ELR (cell line): ENCODE measurements around the gene RPL13A.
"Not testable (repeated sequence)": the region's sequence is repeated elsewhere in the genome, so short reads cannot be mapped to it uniquely, and the experiment has no call there.

Source experiments
- DNase-seq: peaks from one replicate; pipeline ENCODE4 v3.0.0-alpha.2; 2015; ENCODE audit warnings: low read depth

RPL13A gene

DNA sequence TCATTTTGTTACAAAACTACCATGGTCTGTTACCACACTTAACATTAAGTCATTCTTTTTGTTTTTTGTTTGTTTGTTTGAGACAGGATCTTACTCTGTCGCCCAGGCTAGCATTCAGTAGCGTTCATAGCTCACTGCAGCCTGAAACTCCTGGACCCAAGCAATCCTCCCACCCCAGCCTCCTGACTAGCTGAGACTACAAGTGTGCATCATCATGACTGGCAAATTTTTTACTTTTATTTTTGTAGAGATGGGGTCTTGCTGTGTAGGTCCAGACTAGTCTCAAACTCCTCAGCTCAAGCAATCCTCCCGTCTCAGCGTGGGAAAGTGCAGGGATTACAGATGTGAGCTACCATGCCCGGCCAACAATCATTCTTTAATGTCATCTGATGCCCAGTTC, 31.1 kb upstream of the RPL13A start:
- no peak for DNase-seq

DNA sequence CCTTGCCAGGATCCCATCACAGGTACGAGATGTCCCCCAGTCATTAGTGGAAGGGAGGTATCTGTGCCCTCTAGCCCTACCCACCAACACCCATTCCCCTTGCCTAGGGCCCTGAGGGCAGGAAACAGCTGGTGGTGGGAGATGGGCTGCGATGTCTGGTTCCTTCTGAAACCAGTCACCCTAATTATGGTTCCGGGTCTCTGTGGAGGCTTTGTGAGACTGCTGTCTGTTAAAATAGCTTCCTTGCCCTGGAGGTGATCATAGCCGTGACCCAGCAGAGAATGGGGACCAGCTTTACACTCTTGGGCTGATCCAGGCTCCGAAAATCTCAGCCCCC, 28.9 kb upstream of the RPL13A start:
- no peak for DNase-seq

DNA sequence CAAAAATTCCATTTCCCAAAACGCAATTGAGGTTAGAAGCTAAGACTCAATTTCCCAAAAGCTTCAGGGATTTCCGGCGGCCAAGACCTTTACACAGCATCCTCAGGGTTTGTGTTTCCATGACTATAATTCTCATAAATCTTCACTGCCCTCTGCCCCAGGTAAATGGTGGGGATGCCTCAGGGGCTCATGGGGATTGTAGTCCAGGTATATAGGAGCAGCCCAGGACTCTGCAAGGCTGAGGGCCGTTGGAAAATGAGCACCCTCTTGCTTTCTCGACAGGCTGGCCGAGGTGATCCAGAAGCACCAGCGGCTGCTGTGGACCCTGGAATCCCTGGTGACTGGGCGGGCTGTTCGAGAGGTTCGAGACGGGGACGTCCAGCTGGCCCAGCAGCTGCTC, 28.0 kb upstream of the RPL13A start:
- no peak for DNase-seq

DNA sequence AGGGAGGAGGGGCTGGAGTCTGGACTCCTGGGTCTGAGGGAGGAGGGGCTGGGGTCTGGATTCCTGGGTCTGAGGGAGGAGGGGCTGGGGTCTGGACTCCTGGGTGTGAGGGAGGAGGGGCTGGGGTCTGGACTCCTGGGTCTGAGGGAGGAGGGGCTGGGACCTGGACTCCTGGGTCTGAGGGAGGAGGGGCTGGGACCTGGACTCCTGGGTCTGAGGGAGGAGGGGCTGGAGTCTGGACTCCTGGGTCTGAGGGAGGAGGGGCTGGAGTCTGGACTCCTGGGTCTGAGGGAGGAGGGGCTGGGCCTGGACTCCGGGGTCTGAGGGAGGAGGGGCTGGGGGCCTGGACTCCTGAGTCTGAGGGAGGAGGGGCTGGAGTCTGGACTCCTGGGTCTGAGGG, 26.3 kb upstream of the RPL13A start:
- not testable (repeated sequence) for DNase-seq

DNA sequence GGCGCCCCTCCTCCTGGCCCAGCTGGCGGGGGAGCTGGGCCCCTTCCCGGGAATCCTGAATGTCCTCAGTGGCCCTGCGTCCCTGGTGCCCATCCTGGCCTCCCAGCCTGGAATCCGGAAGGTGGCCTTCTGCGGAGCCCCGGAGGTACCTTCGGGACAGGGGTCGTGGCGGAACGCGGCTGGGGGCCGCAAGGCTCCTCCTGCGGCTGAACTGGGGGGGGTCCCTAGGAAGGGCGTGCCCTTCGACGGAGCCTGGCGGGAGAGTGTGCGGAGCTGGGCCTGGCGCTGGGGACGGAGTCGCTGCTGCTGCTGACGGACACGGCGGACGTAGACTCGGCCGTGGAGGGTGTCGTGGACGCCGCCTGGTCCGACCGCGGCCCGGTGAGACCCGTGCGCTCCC, 25.8 kb upstream of the RPL13A start:
- no peak for DNase-seq

DNA sequence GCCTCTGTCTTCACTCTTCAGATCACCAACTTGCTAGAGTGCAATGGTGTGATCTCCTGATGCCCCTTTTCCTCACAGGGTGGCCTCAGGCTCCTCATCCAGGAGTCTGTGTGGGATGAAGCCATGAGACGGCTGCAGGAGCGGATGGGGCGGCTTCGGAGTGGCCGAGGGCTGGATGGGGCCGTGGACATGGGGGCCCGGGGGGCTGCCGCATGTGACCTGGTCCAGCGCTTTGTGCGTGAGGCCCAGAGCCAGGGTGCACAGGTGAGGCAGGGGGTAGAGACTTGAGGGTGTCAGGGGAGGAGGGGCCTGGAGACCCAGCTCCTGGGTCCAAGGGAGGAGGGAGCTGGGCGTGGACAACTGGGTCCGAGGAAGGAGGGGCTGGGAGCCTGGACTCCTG, 24.9 kb upstream of the RPL13A start:
- DNase-seq, result no peak

DNA sequence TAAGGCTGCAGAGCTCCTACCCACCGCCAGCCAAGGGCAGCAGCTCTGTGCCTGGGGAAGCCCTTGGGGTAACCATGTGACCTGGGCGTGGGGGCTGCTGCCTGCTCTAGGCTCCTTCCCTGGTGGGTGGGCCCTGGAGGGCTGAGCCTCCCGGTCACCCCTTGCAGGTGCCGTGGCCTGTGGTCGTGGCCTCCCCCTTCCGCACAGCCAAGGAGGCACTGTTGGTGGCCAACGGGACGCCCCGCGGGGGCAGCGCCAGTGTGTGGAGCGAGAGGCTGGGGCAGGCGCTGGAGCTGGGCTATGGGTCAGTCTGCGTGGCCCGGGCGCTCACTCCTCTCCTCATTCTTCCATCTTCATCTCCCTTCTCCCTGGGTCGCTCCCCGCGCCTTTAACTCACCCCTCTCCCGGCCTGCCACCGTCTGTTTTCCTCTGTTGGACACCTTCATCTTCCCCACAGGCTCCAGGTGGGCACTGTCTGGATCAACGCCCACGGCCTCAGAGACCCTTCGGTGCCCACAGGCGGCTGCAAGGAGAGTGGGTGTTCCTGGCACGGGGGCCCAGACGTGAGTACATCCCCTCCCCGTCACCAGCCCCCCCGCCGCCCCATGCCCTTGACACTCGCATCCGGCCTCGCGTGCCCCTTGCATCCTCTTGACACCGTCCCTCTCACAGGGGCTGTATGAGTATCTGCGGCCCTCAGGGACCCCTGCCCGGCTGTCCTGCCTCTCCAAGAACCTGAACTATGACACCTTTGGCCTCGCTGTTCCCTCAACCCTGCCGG, 23.3 kb upstream of the RPL13A start:
- no peak for DNase-seq

DNA sequence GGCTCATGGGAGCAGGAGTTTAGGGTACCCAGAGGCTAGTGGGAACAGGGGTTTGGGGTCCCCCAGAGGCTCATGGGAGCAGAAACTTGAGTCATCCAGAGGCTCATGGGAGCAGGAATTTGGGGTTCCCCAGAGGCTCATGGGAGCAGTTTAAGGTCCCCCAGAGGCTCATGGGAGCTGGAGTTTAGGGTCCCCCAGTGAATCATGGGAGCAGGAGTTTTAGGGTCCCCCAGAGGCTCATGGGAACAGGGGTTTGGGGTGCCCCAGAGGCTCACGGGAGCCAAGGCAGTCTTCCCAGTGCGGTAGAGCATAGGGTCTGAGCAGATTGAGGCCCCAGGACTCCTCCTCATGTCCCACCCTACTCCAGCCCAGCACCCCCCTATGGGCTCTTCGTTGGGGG, 22.0 kb upstream of the RPL13A start:
- no peak for DNase-seq

DNA sequence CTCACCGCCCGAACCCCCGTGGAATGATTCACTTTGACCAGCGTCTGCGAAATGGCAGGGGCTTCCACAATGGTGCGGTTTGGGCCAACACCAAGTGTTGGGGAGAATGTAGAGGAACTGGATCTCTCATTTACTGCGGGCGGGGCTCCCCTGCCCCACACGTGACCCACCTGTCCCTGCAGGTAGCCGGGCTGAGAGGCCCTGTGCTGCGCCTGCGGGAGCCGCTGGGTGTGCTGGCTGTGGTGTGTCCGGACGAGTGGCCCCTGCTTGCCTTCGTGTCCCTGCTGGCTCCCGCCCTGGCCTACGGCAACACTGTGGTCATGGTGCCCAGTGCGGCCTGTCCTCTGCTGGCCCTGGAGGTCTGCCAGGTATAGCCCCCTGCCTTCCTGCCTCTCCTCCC, 19.2 kb upstream of the RPL13A start:
- no peak for DNase-seq

DNA sequence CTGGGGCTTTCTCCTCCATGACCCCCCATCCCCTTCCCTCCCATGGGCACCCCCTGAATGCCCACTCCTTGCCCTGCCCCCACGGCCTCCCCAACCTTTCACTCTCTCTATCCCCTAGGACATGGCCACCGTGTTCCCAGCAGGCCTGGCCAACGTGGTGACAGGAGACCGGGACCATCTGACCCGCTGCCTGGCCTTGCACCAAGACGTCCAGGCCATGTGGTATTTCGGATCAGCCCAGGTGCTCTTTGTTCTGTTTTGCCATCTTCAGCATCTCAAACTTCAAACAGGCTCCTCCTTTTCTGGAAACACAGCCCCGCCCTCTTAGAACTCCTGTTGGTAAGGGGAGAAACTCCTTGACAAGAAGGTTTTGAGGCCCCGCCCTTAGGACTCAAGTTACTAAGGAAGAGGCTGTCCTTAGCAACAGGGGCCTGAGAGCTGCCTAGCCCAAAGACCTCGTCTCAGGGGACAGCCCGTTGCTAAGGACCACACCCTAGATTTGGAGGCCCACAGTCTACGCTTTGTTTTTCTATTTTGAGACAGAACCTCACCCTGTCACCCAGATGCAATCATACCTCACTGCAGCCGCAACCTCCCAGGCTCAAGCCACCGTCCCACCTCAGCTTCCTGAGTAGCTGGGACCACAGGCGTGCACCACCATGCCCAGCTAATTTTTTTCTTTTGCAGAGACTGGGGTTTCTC, 18.5 kb upstream of the RPL13A start:
- peak; percentile 51 for DNase-seq

DNA sequence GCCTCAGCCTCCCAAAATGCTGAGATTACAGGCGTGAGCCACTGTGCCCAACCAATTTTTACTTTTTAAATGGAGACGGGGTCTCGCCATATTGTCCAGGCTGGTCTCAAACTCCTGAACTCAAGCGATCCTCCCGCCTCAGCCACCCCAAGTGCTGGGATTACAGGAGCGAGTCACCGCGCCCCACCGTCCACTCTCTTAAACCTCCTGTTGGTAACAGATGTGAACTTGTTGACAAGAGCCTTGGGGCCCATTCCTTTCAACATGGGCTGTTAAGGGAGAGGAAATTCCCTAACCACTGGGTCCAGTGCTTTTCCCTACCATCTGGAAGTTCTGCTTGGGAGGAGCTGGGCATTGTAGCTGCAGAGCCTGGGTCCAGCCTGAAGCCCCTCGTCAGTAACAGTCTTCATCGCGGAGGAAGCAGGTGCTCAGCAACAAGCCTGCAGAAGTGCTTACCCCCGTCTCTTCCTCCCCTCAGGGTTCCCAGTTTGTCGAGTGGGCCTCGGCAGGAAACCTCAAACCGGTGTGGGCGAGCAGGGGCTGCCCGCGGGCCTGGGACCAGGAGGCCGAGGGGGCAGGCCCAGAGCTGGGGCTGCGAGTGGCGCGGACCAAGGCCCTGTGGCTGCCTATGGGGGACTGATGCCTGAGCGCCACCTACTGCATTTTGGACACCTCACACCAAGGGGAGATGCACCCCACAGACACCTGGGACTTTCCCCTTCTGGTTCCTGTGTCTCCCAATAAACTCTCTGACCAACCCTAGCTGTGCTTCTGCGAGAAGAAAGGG, 17.4 kb upstream of the RPL13A start:
- no peak for DNase-seq

DNA sequence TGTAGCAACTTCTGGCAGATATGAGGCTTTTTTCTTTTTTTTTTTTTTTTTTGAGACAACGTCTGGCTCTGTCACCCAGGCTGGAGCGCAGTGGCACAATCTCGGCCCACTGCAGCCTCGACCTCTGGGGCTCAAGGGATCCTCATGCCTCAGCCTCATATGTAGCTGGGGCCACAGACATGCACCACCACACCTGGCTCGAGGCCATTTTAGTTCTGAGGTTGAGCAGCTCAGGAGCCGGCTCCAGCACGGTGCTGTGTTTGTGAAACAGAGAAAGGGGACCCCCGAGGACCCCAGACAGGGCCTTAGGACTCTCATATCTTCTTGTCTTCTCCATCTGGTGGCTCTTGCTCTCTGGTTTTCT, 16.8 kb upstream of the RPL13A start:
- DNase-seq, result no peak

DNA sequence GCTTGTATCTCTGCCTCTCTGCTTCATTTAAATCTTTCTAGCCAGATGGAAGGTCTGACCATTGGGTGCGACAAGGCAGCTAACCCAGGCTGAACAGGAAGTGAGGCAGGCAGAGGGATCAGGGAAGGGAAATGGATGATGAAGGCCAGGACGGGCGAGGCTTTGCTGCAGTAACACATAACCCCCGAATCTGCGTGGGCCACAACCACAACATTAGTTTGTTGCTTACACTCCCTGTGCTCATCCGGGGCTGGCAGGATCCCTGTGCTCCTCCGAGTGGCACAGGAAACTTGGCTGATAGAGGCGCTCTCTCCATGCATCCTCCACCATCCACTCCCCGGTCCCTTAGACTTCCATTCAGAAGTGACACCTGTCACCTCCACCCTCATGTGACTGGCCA, 14.5 kb upstream of the RPL13A start:
- DNase-seq, result no peak

DNA sequence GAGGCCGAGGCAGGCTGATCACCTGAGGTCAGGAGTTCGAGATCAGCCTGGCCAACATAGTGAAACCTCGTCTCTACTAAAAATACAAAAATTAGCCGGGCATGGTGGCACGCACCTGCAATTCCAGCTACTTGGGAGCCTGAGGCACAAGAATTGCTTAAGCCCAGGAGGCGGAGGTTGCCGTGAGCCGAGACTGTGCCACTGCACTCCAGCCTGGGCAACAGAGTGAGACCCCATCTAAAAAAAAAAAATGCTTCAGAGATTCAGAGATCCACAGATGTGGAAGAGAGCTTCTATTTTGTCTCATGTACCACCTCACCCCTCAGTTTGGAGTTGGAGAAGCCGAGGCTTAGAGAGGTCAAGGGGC, 13.9 kb upstream of the RPL13A start:
- not testable (repeated sequence) for DNase-seq

DNA sequence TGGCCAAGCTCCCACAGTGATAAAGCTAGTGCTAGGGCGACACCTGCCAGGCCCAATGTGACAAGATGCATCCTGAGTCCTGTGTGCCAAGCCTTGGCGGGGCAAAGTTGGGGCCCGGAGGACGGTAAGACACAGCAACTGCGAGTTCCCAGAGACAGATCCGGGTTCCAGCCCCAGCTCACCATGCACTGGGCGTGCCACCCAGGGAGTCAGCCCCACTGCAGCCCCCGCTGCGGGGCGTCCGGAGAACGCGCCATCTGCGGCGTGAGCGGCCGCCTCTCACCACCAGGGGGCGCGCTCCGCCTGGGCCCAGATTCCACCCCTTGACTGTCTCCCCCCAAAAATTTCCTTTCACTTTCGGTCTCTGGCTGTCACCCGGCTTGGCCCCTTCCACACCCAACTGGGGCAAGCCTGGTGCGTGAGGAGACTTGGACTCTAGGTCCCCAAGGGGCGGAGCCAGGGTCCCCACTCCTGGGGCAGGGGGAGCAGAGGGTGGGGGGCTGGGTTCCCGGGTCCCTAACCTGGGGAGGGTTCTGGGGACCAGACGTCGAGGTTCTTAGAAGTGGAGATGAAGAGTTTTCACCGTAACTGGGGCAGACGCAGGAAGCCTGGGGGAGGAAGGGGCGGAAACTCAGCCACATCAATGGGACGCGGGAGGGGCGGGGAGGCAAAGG, 13.4 kb upstream of the RPL13A start, which contains the start of gene FLT3LG:
Gene FLT3LG (plus strand): TSS at position 348 of the 674 bp plus-strand sequence. CDS start 425 bp downstream, outside the sequence.
- DNase-seq, result peak; percentile 82

DNA sequence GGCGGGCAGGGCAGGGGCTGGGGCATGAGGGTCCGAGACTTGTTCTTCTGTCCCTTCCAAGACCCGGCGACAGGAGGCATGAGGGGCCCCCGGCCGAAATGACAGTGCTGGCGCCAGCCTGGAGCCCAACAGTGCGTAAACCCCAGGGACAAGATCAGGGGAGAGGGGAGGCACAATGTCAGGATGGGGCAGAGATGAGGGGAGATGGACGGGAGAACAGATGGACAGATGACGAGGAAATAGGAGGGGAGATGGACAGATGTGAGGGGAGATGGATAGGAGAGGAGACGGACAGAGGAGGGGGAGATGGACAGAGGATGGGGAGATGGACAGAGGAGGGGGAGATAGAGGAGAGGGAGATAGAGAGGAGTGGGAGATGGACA, 12.9 kb upstream of the RPL13A start:
- no peak for DNase-seq

DNA sequence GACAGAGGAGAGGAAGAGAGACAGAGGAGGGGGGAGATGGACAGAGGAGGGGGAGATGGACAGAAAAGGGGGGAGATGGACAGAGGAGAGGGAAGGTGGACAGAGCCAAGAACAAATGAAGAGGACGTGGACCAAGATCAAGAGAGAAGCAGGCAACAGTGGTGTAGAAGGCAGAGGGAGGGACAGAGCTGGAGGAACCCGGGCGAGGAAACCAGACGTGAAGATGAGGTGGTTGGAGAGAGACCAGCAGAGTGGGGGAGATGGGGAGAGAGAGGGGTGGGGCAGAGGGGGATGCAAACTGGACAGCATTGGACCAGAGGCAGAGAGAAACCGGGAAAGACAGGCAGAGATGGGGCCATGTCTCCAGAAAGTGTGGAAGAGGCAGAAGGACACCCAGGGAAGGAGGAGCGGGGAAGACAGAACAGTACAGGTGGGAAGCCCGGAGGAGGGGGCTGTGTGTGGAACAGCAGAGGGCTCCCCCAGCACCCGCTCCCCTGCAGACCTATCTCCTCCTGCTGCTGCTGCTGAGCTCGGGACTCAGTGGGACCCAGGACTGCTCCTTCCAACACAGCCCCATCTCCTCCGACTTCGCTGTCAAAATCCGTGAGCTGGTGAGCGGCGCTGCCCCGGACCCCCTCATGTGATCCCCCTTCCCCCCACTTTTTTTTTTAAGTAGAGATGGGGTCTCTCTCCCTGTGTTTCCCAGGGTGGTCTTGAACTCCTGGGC, 12.1 kb upstream of the RPL13A start:
- no peak for DNase-seq

DNA sequence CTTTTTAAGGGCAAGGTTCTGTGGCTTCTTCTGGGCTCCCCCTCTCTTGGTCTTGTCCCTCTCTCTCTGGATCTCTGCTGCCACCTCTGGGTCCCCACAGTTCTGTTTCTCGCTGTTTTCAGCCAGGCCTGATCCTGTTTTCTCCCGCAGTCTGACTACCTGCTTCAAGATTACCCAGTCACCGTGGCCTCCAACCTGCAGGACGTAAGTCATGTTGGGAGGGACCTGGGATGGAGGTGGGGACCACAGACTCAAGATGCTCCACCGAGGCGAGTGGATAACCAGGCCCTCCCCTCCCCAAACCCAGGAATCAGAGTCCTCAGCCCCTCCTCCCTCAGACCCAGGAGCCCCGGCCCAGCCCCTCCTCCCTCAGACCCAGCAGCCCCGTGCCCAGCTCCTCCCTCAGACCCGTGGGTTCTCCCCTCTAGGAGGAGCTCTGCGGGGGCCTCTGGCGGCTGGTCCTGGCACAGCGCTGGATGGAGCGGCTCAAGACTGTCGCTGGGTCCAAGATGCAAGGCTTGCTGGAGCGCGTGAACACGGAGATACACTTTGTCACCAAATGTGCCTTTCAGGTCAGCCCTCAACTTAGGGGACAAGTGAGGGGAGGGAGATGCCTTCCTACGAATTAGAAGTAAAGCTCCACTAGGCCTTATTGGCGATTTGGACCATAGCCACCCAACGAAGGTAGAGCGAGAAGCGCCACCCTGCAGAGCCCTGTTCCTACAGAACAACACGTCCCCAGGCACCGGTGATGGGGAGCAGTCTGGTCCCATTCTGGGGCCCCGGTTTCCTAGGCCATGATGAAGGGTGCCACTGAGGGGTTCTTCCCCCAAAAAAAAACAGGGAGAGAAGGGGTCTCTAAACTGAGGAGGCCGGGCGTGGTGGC, 11.2 kb upstream of the RPL13A start:
- DNase-seq, result peak; percentile 45

DNA sequence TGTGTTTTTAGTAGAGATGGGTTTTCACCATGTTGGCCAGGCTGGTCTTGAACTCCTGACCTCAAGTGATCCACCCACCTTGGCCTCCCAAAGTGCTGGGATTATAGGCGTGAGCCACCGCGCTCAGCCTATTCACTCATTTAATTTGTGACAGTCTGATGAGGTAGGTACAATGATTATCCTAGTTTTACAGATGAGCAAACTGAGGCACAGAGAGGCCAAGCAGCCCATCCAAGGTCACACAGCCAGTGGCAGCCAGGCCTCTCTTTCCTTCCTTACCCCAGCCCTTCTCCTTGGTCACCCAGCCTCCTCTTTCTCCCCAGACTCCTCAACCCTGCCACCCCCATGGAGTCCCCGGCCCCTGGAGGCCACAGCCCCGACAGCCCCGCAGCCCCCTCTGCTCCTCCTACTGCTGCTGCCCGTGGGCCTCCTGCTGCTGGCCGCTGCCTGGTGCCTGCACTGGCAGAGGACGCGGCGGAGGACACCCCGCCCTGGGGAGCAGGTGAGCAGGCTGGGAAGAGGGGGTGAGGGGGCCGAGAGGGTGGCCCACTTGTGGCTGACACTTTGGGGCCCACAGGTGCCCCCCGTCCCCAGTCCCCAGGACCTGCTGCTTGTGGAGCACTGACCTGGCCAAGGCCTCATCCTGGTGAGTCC, 7.3 kb upstream of the RPL13A start:
- DNase-seq, result no peak

DNA sequence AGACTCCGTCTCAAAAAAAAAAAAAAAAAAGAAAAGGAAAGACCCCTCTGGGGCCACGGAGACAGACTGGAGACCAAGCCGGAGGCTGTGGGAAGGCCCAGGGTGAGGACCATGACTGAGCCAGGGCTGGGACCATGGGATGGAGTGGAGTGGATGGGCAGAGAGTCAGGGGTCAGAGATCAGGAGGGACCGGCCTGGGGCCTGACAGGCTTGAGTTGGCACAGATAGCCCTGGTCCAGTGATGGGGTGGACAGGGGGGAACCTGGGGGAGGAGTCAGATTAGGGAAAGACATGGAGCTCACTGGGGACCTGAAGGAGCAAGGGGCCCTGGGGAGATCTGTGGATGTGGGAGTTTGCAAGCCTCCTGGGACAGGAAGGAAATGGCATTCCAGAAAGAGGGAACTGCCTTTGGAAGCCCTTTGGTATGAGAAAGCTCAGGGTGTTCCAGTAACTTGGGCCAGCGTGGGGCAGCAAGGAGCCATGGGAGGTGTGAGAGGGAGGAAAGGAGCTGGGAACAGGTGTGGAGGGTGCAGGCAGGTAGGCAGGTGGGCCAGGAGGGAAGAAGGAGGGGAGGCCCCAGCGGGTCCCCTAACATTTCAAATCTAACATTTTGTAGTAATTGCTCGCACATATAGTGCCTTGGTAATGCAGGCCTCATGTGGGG, 6.3 kb upstream of the RPL13A start:
- no peak for DNase-seq
